ENCODE results near the gene MYO10.

DNA sequence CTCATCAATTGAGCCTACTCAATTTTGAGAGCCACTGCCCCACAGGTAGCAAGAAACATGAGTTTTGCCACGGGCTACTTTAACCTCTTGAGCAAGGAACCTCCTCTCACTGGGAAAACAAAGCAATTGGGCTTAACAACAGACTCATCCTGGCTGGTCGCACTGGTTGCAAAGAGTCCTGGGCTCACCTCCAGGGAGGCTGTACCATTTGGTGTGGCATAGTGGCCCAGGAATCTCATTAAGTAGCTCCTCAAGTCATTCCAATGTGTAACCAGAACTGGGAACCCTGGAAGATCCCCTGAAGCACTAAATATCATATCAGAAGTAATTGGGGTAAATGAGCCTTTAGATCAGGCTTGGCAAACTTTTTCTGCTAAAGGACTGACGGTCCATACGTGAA, 78.5 kb downstream of the MYO10 start:
- TF ChIP-seq, protein P1, sequence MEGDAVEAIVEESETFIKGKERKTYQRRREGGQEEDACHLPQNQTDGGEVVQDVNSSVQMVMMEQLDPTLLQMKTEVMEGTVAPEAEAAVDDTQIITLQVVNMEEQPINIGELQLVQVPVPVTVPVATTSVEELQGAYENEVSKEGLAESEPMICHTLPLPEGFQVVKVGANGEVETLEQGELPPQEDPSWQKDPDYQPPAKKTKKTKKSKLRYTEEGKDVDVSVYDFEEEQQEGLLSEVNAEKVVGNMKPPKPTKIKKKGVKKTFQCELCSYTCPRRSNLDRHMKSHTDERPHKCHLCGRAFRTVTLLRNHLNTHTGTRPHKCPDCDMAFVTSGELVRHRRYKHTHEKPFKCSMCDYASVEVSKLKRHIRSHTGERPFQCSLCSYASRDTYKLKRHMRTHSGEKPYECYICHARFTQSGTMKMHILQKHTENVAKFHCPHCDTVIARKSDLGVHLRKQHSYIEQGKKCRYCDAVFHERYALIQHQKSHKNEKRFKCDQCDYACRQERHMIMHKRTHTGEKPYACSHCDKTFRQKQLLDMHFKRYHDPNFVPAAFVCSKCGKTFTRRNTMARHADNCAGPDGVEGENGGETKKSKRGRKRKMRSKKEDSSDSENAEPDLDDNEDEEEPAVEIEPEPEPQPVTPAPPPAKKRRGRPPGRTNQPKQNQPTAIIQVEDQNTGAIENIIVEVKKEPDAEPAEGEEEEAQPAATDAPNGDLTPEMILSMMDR (IDR thresholded peaks at IDR 0.05) = no peak
- no peak for TF ChIP-seq POLR2A (IDR thresholded peaks at IDR 0.05)
